Measurements from ENCODE around the gene SYNDIG1.

Gene SYNDIG1

GRCh38 chr20:24699321-24700165 lies 230.1 kb downstream of the SYNDIG1 start:
- DNase-seq: no peak

GRCh38 chr20:24700166-24700860 lies 230.9 kb downstream of the SYNDIG1 start:
- DNase-seq: no peak

- DNase-seq: no peak
Observed at GRCh38 chr20:24701027-24701426, 231.6 kb downstream of the SYNDIG1 start.

GRCh38 chr20:24701668-24702067 lies 232.2 kb downstream of the SYNDIG1 start:
- DNase-seq: no peak

GRCh38 chr20:24702501-24703283 lies 233.3 kb downstream of the SYNDIG1 start:
- no peak for DNase-seq

- no peak for DNase-seq
Observed at GRCh38 chr20:24703284-24703610, 233.8 kb downstream of the SYNDIG1 start.

GRCh38 chr20:24704899-24705298 lies 235.5 kb downstream of the SYNDIG1 start:
- no peak for DNase-seq

GRCh38 chr20:24705486-24705885 lies 236.1 kb downstream of the SYNDIG1 start:
- DNase-seq: no peak

- DNase-seq: no peak
Observed at GRCh38 chr20:24708411-24709295, 239.2 kb downstream of the SYNDIG1 start.

Measured in NCI-H1930 (cell line).